ENCODE measurements around the gene WSB1.

The WSB1 gene

DNA sequence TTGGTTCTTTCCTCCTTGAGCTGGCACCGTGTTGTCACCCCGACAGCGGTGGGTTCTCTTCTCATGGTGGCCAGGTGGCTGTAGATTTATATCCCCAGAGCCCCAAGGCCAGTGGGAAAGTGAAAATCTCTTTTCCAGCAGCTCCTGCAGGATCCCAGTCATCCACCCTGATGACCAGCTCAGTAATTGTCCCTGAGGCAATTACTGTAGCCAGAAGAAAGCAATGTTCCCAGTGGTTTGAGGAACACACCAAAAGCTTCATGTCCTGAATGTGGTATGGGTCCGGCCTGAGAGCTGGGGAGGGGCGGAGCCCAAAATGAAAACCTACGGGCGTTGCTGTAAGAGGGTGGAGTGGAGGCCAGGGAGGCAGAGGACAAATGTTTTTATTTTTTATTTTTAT, 69.0 kb downstream of the WSB1 start:
- no peak for DNase-seq

- no peak for DNase-seq
These were observed 69.4 kb downstream of the WSB1 start for GRCh38 chr17:27363326-27363725.

Data from NCI-H2029 (cell line).